Astrocyte (in vitro differentiated cells and primary cell): ENCODE data around the gene ZNF573.

Source experiments
- CTCF ChIP-seq: IDR thresholded peaks from 2 replicates; pipeline ENCODE4 v1.5.1; 2011; ENCODE audit warnings: low read depth, mild to moderate bottlenecking, inconsistent platforms, low read length, moderate library complexity; ENCODE audit not compliant: insufficient read depth
- EZH2 ChIP-seq: IDR thresholded peaks from 2 replicates; pipeline ENCODE4 v1.6.1; 2012; ENCODE audit warnings: mild to moderate bottlenecking, low read length, inconsistent platforms; ENCODE audit not compliant: insufficient read depth

GRCh38 chr19:37725181-37725580, 54.2 kb downstream of the ZNF573 start:
- TF ChIP-seq CTCF (no peak), EZH2 (no peak)
